GM21717 (cell line): ENCODE data around the gene TECTA.

Experiments
- ATAC-seq: cut with Tn5 transposase; IDR thresholded peaks from one replicate; pipeline ENCODE4 v1.9.1; 2021; ENCODE audit warnings: mild to moderate bottlenecking, moderate library complexity; ENCODE audit not compliant: unreplicated experiment

Gene TECTA

GRCh38 chr11:121129362-121130340 lies 28.6 kb downstream of the TECTA start:
- ATAC-seq: no peak

- no peak for ATAC-seq
These were observed 30.6 kb downstream of the TECTA start for GRCh38 chr11:121131656-121132055.

- ATAC-seq: no peak
These were observed 31.4 kb downstream of the TECTA start for GRCh38 chr11:121132211-121132976.

- ATAC-seq: no peak
These were observed 33.8 kb downstream of the TECTA start for GRCh38 chr11:121134741-121135312.

- ATAC-seq: no peak
These were observed 36.0 kb downstream of the TECTA start for GRCh38 chr11:121137005-121137404.

- no peak for ATAC-seq
These were observed 37.2 kb downstream of the TECTA start for GRCh38 chr11:121138259-121138658.

- no peak for ATAC-seq
These were observed 39.3 kb downstream of the TECTA start for GRCh38 chr11:121140369-121140768.

GRCh38 chr11:121141066-121141465 lies 40.0 kb downstream of the TECTA start:
- no peak for ATAC-seq

GRCh38 chr11:121143921-121144320 lies 42.9 kb downstream of the TECTA start:
- ATAC-seq: no peak

- no peak for ATAC-seq
These were observed 43.7 kb downstream of the TECTA start for GRCh38 chr11:121144723-121145122.

GRCh38 chr11:121145826-121146225 lies 44.8 kb downstream of the TECTA start:
- ATAC-seq: no peak

- no peak for ATAC-seq
These were observed 48.1 kb downstream of the TECTA start for GRCh38 chr11:121149116-121149515.

GRCh38 chr11:121151207-121151688 lies 50.2 kb downstream of the TECTA start:
- ATAC-seq: no peak

GRCh38 chr11:121152764-121153163 lies 51.7 kb downstream of the TECTA start:
- no peak for ATAC-seq

- ATAC-seq: no peak
These were observed 52.4 kb downstream of the TECTA start for GRCh38 chr11:121153472-121153871.

- ATAC-seq: no peak
These were observed 53.7 kb downstream of the TECTA start for GRCh38 chr11:121154486-121155314.

GRCh38 chr11:121157756-121158155 lies 56.7 kb downstream of the TECTA start:
- no peak for ATAC-seq

- no peak for ATAC-seq
These were observed 58.7 kb downstream of the TECTA start for GRCh38 chr11:121159741-121160140.

GRCh38 chr11:121161349-121161917 lies 60.4 kb downstream of the TECTA start:
- no peak for ATAC-seq

GRCh38 chr11:121163658-121164308 lies 62.7 kb downstream of the TECTA start:
- ATAC-seq: no peak
